Suprapubic skin (tissue), 3 donors: ENCODE data around the gene TSGA10.

Experiments used
- EP300 ChIP-seq: sonication (generic); formaldehyde crosslinking; IDR thresholded peaks from one replicate; pipeline ENCODE4 v1.6.1; 2017; ENCODE audit warnings: antibody characterized with exemption
- TF ChIP-seq, protein P1 (sequence below), 2 donors: fragments of 200-600 bp in 1 of 2; fragments of 450-650 bp in 1 of 2; sonication (generic) in 1 of 2; IDR thresholded peaks; one replicate each; pipeline ENCODE4 v1.5.1; 2016 to 2019; ENCODE audit warnings: antibody characterized with exemption in 2 of 2, mild to moderate bottlenecking in 1 of 2, moderate library complexity in 1 of 2

DNA sequence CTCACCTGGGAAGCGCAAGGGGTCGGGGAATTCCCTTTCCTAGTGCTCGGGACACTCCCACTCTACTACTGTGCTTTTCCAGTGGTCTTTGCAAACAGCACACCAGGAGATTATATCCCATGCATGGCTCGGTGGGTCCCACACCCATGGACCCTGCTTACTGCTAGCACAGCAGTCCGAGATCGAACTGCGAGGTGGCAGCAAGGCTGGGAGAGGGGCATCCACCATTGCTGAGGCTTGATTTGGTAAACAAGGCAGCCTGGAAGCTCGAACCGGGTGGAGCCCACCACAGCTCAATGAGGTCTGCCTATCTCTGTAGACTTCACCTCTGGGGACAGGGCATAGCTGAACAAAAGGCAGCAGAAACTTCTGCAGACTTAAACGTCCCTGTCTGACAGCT is 154.0 kb downstream of the TSGA10 start:
- TF ChIP-seq, protein P1, sequence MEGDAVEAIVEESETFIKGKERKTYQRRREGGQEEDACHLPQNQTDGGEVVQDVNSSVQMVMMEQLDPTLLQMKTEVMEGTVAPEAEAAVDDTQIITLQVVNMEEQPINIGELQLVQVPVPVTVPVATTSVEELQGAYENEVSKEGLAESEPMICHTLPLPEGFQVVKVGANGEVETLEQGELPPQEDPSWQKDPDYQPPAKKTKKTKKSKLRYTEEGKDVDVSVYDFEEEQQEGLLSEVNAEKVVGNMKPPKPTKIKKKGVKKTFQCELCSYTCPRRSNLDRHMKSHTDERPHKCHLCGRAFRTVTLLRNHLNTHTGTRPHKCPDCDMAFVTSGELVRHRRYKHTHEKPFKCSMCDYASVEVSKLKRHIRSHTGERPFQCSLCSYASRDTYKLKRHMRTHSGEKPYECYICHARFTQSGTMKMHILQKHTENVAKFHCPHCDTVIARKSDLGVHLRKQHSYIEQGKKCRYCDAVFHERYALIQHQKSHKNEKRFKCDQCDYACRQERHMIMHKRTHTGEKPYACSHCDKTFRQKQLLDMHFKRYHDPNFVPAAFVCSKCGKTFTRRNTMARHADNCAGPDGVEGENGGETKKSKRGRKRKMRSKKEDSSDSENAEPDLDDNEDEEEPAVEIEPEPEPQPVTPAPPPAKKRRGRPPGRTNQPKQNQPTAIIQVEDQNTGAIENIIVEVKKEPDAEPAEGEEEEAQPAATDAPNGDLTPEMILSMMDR (IDR thresholded peaks at IDR 0.05), result no peak
- no peak for TF ChIP-seq EP300
